ENCODE results near the gene GINS1. TPM values are rescaled to one million over a fixed set of nuclear protein-coding genes. Genes with fewer than 3 reads are reported as not detected.
A peak's percentile ranks its signal among the peaks of the same experiment; 100 is the strongest.
"Not testable (repeated sequence)": the region's sequence is repeated elsewhere in the genome, so short reads cannot be mapped to it uniquely, and the experiment has no call there.

The GINS1 gene
- total RNA-seq, 1 donor: 15.9 TPM

DNA sequence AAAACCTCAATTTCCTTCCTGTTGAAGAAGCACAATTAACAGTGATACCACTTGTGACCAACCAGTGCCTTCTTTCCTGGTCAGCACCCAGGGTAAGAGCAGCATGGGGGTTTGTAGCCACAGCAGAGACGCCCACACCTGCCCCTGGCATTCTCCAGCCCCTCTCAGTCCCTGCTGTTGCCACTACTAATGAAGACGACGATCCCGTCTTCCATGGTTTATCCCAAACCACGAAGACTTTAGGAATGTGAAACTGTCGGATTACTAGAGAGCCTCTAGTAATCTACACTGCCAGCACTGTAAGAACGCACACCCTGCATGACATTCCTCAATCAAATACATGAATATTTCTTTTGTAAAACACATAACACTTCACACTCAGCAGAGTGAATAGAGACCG lies 60.0 kb downstream of the GINS1 start:
- DNase-seq (ENCODE audit: low read depth): no peak
- TF ChIP-seq, protein P1, sequence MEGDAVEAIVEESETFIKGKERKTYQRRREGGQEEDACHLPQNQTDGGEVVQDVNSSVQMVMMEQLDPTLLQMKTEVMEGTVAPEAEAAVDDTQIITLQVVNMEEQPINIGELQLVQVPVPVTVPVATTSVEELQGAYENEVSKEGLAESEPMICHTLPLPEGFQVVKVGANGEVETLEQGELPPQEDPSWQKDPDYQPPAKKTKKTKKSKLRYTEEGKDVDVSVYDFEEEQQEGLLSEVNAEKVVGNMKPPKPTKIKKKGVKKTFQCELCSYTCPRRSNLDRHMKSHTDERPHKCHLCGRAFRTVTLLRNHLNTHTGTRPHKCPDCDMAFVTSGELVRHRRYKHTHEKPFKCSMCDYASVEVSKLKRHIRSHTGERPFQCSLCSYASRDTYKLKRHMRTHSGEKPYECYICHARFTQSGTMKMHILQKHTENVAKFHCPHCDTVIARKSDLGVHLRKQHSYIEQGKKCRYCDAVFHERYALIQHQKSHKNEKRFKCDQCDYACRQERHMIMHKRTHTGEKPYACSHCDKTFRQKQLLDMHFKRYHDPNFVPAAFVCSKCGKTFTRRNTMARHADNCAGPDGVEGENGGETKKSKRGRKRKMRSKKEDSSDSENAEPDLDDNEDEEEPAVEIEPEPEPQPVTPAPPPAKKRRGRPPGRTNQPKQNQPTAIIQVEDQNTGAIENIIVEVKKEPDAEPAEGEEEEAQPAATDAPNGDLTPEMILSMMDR (IDR thresholded peaks at IDR 0.05; ENCODE audit: insufficient read depth, low read length): no peak
- H3K4me3 ChIP-seq (ENCODE audit: low read depth, low read length): no peak overlapping the region

DNA sequence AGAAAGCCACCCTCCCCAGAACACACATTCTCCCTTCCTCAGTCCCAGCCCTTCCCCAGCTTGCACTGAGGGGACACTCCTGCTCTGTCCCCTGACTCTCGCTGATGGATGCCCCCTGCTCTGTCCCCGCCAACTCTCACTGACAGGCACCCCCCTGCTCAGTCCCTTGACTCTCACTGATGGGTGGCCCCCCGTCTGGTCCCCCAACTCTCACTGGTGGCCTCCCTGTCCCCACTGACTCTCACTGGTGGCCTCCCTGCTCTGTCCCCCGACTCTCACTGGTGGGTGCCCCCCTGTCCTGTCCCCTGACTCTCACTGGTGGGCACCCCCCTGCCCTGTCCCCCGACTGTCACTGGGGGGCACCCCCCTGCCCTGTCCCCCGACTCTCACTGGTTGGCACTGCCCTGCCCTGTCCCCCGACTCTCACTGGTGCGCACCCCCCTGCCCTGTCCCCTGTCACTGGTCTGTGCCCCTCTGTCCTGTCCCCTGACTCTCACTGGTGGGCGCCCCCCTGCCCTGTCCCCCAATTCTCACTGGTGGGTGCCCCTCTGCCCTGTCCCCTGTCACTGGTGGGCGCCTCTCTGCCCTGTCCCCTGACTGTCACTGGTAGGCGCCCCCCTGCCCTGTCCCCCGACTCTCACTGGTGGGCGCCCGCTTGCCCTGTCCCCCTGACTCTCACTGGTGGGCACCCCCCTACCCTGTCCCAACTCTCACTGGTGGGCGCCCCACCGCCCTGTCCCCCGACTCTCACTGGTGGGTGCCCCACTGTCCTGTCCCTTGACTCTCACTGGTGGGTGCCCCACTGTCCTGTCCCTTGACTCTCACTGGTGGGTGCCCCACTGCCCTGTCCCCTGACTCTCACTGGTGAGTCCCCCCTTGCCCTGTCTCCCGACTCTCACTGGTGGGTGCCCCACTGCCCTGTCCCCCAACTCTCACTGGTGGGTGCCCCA lies 60.9 kb downstream of the GINS1 start:
- H3K4me3 ChIP-seq (ENCODE audit: low read depth, low read length): no peak overlapping the region
- no peak for DNase-seq (ENCODE audit: low read depth)
- TF ChIP-seq, protein P1 (IDR thresholded peaks at IDR 0.05; ENCODE audit: insufficient read depth, low read length): no peak

DNA sequence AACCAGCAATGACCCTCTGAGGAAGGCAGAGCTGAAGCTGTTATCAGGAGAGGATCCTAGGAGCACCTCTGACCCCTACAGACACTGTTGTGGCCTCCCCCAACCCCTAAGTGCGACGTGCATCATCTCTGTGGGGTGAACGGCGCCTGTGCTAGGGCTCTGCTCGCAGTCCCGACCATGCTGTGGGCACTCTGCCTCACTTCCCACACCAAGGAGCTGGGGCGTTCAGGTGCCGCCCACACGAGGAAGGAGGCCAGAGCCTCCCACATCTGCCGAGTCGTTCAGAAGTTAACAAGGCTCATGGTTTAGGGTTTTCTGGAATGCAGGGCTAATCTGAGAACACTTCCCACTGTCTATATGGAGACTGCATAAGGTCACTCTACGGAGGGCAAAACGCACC lies 62.1 kb downstream of the GINS1 start:
- TF ChIP-seq, protein P1 (IDR thresholded peaks at IDR 0.05; ENCODE audit: insufficient read depth, low read length): no peak
- no peak overlapping the region for H3K4me3 ChIP-seq (ENCODE audit: low read depth, low read length)
- no peak for DNase-seq (ENCODE audit: low read depth)

DNA sequence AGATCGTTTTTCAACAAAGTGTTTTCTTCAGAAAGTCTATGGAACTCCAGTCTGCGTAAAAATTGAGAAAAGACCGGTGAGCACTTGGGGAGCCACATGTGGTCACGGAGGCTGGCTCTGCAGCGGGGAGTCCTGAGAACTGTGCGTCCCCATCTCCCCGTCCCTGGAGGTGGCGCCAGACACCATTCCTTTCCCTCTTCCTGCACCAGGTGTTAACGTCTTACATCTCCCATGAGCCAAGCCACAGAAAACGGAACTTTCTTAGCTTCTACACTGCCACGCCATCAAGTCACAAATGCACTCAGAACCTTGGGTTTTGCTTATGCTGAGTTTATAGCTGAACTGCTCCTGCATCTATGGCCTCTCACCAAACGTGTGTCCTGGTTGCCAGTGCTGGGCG lies 62.6 kb downstream of the GINS1 start:
- TF ChIP-seq, protein P1 (IDR thresholded peaks at IDR 0.05; ENCODE audit: insufficient read depth, low read length): peak; percentile 40
- H3K4me3 ChIP-seq (ENCODE audit: low read depth, low read length): no peak overlapping the region
- peak; percentile 34 for DNase-seq (ENCODE audit: low read depth)

DNA sequence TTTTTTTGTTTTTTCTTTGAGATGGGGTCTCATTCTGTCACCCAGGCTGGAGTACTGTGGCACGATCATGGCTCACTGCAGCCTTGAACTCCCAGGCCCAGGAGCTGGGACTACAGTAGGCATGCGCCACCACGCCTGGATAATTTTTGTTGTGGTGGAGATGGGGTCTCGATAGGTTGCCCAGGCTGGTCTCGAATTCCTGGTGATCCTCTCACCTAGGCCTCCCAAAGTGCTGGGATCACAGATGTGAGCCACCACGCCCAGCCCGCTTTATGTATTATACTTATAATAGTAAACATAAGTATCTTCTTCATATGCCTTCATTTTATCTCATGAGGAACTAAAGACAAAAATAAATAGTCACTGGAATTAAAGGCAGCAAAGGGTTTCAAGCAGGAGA lies 63.5 kb downstream of the GINS1 start:
- H3K4me3 ChIP-seq (ENCODE audit: low read depth, low read length): no peak overlapping the region
- TF ChIP-seq, protein P1 (IDR thresholded peaks at IDR 0.05; ENCODE audit: insufficient read depth, low read length): no peak
- no peak for DNase-seq (ENCODE audit: low read depth)

DNA sequence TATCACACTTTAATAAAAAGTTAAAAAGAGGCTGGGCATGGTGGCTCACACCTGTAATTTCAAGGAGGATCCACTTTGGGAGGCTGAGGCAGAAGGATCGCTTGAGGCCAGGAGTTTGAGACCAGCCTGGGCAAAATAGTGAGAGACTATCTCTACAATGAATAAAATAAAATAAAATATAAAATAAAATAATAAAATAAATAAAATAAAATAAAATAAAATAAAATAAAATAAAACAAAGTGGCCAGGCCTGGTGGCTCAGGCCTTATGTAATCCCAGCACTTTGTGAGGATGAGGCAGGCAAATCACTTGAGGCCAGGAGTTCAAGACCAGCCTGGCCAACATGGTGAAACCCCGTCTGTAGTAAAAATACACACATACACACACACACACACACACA lies 65.8 kb downstream of the GINS1 start:
- not testable (repeated sequence) for H3K4me3 ChIP-seq (ENCODE audit: low read depth, low read length); DNase-seq (ENCODE audit: low read depth)

DNA sequence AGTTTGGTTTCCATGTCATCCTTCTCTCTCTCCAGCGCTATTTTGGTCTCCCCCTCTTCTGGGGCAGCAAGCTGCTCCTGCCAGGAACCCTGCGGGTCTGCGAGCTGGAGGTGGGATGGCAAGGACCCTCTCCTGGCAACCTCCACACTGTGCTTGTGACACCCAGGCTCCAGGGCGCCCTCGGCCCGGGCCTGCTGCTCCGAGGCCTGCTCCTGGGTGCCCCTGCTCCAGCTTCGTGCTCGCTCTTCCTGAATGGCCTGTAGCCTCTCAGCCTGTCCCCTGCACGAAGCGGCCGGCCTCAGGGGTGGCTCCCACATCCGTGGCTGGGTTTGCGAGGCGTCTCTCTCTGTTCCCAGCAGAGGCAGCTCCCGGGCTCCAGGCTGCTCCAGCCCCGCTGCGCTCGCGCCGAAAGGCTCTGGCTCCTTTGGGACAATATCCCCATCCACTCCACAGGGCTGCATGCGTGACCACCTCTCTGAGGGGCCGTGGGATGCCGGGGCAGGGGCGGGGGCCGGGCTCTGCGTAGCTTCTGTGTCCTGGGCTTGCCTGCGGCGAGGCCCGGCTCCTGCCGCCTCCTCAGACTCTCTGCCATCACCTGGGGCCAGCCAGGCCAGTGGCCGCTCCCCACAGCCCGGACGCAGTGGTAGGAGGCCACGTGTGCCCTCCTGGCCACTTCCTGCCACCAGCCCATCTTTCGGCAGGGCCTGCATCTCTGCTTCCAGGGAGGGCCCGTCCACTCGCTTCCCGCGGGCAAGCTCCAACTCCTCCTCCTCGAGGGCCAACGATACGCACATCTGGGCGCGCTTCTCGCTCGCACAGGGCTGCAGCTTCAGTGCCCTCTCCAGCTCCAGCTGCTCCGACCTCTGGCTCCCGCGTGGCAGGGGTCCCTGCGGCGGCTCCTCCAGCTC lies 68.9 kb downstream of the GINS1 start:
- H3K4me3 ChIP-seq (ENCODE audit: low read depth, low read length): no peak overlapping the region
- TF ChIP-seq, protein P1 (IDR thresholded peaks at IDR 0.05; ENCODE audit: insufficient read depth, low read length): no peak
- no peak for DNase-seq (ENCODE audit: low read depth)
